ENCODE measurements around the gene SIL1.

DNA sequence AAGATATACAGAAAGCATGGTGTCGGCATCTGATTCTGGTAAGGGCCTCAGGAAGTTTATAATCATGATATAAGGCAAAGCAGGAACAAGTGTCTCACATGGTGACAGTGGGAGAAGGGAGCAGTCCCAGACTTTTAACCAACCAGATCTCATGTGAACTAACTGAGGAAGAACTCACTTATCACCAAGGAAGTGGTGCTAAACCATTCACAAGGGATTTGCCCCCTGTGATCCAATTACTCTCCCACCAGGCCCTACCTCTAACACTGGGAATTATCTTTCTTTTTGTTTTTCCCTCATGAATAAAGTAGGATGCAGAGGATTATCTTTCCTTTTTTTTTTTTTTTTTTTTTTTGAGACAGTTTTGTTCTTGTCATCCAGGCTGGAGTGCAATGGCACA is 199.6 kb downstream of the SIL1 start:
- TF ChIP-seq, protein P1, sequence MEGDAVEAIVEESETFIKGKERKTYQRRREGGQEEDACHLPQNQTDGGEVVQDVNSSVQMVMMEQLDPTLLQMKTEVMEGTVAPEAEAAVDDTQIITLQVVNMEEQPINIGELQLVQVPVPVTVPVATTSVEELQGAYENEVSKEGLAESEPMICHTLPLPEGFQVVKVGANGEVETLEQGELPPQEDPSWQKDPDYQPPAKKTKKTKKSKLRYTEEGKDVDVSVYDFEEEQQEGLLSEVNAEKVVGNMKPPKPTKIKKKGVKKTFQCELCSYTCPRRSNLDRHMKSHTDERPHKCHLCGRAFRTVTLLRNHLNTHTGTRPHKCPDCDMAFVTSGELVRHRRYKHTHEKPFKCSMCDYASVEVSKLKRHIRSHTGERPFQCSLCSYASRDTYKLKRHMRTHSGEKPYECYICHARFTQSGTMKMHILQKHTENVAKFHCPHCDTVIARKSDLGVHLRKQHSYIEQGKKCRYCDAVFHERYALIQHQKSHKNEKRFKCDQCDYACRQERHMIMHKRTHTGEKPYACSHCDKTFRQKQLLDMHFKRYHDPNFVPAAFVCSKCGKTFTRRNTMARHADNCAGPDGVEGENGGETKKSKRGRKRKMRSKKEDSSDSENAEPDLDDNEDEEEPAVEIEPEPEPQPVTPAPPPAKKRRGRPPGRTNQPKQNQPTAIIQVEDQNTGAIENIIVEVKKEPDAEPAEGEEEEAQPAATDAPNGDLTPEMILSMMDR (IDR thresholded peaks at IDR 0.05; ENCODE audit: low read depth, low read length, poor library complexity, severe bottlenecking): no peak
- TF ChIP-seq EZH2phosphoT487 (IDR thresholded peaks at IDR 0.05; ENCODE audit: borderline replicate concordance, low read length): no peak
